Fibroblast of lung (primary cell): Measurements from ENCODE around the gene HDAC4. TPM values are rescaled to one million over a fixed set of nuclear protein-coding genes. Genes with fewer than 3 reads are reported as not detected.

ENCODE experiments used
- DNase-seq, 2 donors: peaks; one replicate each; pipeline versions ENCODE4 v3.0.0 to v3.0.0-alpha.2; 2010; ENCODE audit warnings: low read depth in 2 of 2
- H2AFZ ChIP-seq: 2 replicates; pipeline ENCODE4 v1.5.1; 2012; ENCODE audit warnings: low read length, control low read depth, inconsistent platforms
- H3K27ac ChIP-seq: 2 replicates; pipeline ENCODE4 v1.5.1; 2011; ENCODE audit warnings: low read length, control low read depth; ENCODE audit not compliant: insufficient read depth
- H3K27me3 ChIP-seq: 2 replicates; pipeline ENCODE4 v1.5.1; 2011; ENCODE audit warnings: mild to moderate bottlenecking, low read length; ENCODE audit not compliant: control insufficient read depth, insufficient read depth
- H3K36me3 ChIP-seq: 2 replicates; pipeline ENCODE4 v1.5.1; 2011; ENCODE audit warnings: low read length; ENCODE audit not compliant: control insufficient read depth, insufficient read depth
- H3K4me1 ChIP-seq: 2 replicates; pipeline ENCODE4 v1.5.1; 2011; ENCODE audit warnings: low read length; ENCODE audit not compliant: control insufficient read depth, insufficient read depth; ENCODE audit errors: extremely low read depth
- H3K4me2 ChIP-seq: 2 replicates; pipeline ENCODE4 v1.5.1; 2011; ENCODE audit warnings: low read length, control low read depth; ENCODE audit not compliant: insufficient read depth; ENCODE audit errors: extremely low read depth
- H3K4me3 ChIP-seq, 4 experiments: fragments of 200-600 bp in 1 of 4; sonication (generic) in 1 of 4; replicated peaks in 1 of 4; 2 replicates each; pipeline ENCODE4 v1.5.1; 2011 to 2016; ENCODE audit warnings: low read length in 4 of 4, low read depth in 3 of 4, mild to moderate bottlenecking in 3 of 4, control low read depth in 2 of 4, inconsistent platforms in 1 of 4, mixed read lengths in 1 of 4; ENCODE audit not compliant: insufficient read depth in 1 of 4; ENCODE audit errors: control extremely low read depth in 1 of 4
- H3K79me2 ChIP-seq: 2 replicates; pipeline ENCODE4 v1.5.1; 2012; ENCODE audit warnings: mild to moderate bottlenecking, low read length, inconsistent platforms; ENCODE audit not compliant: control insufficient read depth, insufficient read depth
- H3K9ac ChIP-seq: 2 replicates; pipeline ENCODE4 v1.5.1; 2011; ENCODE audit warnings: mild to moderate bottlenecking, low read length, control low read depth; ENCODE audit not compliant: insufficient read depth
- H3K9me3 ChIP-seq: 2 replicates; pipeline ENCODE4 v1.5.1; 2012; ENCODE audit warnings: low read depth, low read length; ENCODE audit not compliant: control insufficient read depth, insufficient read depth
- H4K20me1 ChIP-seq: 2 replicates; pipeline ENCODE4 v1.5.1; 2011; ENCODE audit warnings: low read length; ENCODE audit not compliant: control insufficient read depth, insufficient read depth; ENCODE audit errors: extremely low read depth
- CTCF ChIP-seq, 2 donors: IDR thresholded peaks in 1 of 2; conservative IDR thresholded peaks in 1 of 2; 1 replicate in 1 of 2; 2 replicates in 1 of 2; pipeline ENCODE4 v1.5.1; 2011 to 2012; ENCODE audit warnings: low read length in 2 of 2, control low read depth in 1 of 2, inconsistent platforms in 1 of 2, low read depth in 1 of 2, mild to moderate bottlenecking in 1 of 2
- EZH2 ChIP-seq: IDR thresholded peaks from 2 replicates; pipeline ENCODE4 v1.5.1; 2012; ENCODE audit warnings: low read length, control low read depth, mild to moderate bottlenecking; ENCODE audit errors: missing control alignments
- polyA plus RNA-seq, 2 donors: library from polyadenylated mRNA; depleted of rRNA in 1 of 2; stranded (reverse) in 1 of 2; unstranded in 1 of 2; fragments of >200 nt; gene quantifications; 2 replicates each; pipeline ENCODE4 v1.2.1, GENCODE V29; 2011 to 2012; ENCODE audit warnings: missing spikeins in 1 of 2
- total RNA-seq: library from RNA; depleted of rRNA; stranded (reverse); fragments of >200 nt; gene quantifications from 2 replicates; pipeline ENCODE4 v1.2.1, GENCODE V29; 2014

Gene HDAC4
- total and polyA plus RNA-seq, 2 donors (not counting 1 experiment from before 2014, with no cell fraction given) = 7.4 to 19.8 TPM

- no peaks in the 10 kb centered on the region for H3K36me3 ChIP-seq
- no peak overlapping the region for H3K27ac ChIP-seq
- no peak overlapping the region for H3K9ac ChIP-seq
- no peak overlapping the region for H3K4me3 ChIP-seq
- H3K9me3 ChIP-seq = no peaks in the 10 kb centered on the region
- TF ChIP-seq CTCF (conservative IDR thresholded peaks at IDR 0.05 in 1 of 2, IDR thresholded peaks at IDR 0.05 in 1 of 2; ENCODE audit: low read depth in 1 of 2, low read length in 2 of 2) (no peak), EZH2 (no peak)
- H3K4me1 ChIP-seq = no peaks in the 10 kb centered on the region
- no peak overlapping the region for H3K4me2 ChIP-seq
- no peaks in the 10 kb centered on the region for H4K20me1 ChIP-seq
- no peaks in the 10 kb centered on the region for H3K79me2 ChIP-seq
- no peak overlapping the region for H2AFZ ChIP-seq
- no peak for DNase-seq
- no peaks in the 10 kb centered on the region for H3K27me3 ChIP-seq
These were observed 46.6 kb downstream of the HDAC4 start for GRCh38 chr2:239354132-239354790.

GRCh38 chr2:239353692-239354091 lies 47.1 kb downstream of the HDAC4 start:
- Histone ChIP-seq H3K4me2 (no peak overlapping the region), H4K20me1 (no peaks in the 10 kb centered on the region), H3K27ac (no peak overlapping the region), H3K79me2 (no peaks in the 10 kb centered on the region), H3K9ac (no peak overlapping the region), H3K4me3 (no peak overlapping the region), H3K4me1 (no peaks in the 10 kb centered on the region), H3K9me3 (no peaks in the 10 kb centered on the region), H3K27me3 (no peaks in the 10 kb centered on the region), H2AFZ (no peak overlapping the region), H3K36me3 (peaks cover 2% of the 10 kb centered on the region)
- no peak for TF ChIP-seq CTCF (conservative IDR thresholded peaks at IDR 0.05 in 1 of 2, IDR thresholded peaks at IDR 0.05 in 1 of 2; ENCODE audit: low read depth in 1 of 2, low read length in 2 of 2)
- no peak for TF ChIP-seq EZH2
- DNase-seq = peak in 1 of 2 donors; percentile 42

- no peak for TF ChIP-seq CTCF (conservative IDR thresholded peaks at IDR 0.05 in 1 of 2, IDR thresholded peaks at IDR 0.05 in 1 of 2; ENCODE audit: low read depth in 1 of 2, low read length in 2 of 2)
- no peak for TF ChIP-seq EZH2
- Histone ChIP-seq H3K9me3 (no peaks in the 10 kb centered on the region), H3K4me3 (no peak overlapping the region), H3K27me3 (no peaks in the 10 kb centered on the region), H3K27ac (no peak overlapping the region), H3K36me3 (peaks cover 2% of the 10 kb centered on the region), H3K9ac (no peak overlapping the region), H2AFZ (no peak overlapping the region), H3K4me1 (no peaks in the 10 kb centered on the region), H4K20me1 (no peaks in the 10 kb centered on the region), H3K4me2 (no peak overlapping the region), H3K79me2 (no peaks in the 10 kb centered on the region)
- DNase-seq = no peak
These were observed 49.1 kb downstream of the HDAC4 start for GRCh38 chr2:239351687-239352086.
